GM19238 (cell line): ENCODE data around the gene RERE.
"Not testable (repeated sequence)": the region's sequence is repeated elsewhere in the genome, so short reads cannot be mapped to it uniquely, and the experiment has no call there.

Experiments
- DNase-seq: peaks from one replicate; pipeline ENCODE4 v3.0.0; 2011; ENCODE audit warnings: low spot score; ENCODE audit not compliant: insufficient read length

RERE gene

GRCh38 chr1:8520483-8520966, 296.9 kb downstream of the RERE start:
- DNase-seq: no peak

GRCh38 chr1:8519167-8519566, 298.3 kb downstream of the RERE start:
- DNase-seq: no peak

- DNase-seq: no peak
Measured at GRCh38 chr1:8518490-8518801, 299.0 kb downstream of the RERE start.

- no peak for DNase-seq
Measured at GRCh38 chr1:8517661-8518489, 299.6 kb downstream of the RERE start.

- DNase-seq: no peak
Measured at GRCh38 chr1:8516793-8517556, 300.5 kb downstream of the RERE start.

- DNase-seq: no peak
Measured at GRCh38 chr1:8516278-8516777, 301.1 kb downstream of the RERE start.

GRCh38 chr1:8512504-8512903, 304.9 kb downstream of the RERE start:
- DNase-seq: no peak

GRCh38 chr1:8510041-8510823, 307.2 kb downstream of the RERE start:
- DNase-seq: no peak

GRCh38 chr1:8509579-8509978, 307.9 kb downstream of the RERE start:
- no peak for DNase-seq

GRCh38 chr1:8506995-8507615, 310.3 kb downstream of the RERE start:
- DNase-seq: no peak

- DNase-seq: no peak
Measured at GRCh38 chr1:8506456-8506855, 311.0 kb downstream of the RERE start.

- no peak for DNase-seq
Measured at GRCh38 chr1:8503842-8504241, 313.6 kb downstream of the RERE start.

- not testable (repeated sequence) for DNase-seq
Measured at GRCh38 chr1:8502949-8503348, 314.5 kb downstream of the RERE start.

- DNase-seq: no peak
Measured at GRCh38 chr1:8497210-8497819, 320.1 kb downstream of the RERE start.

GRCh38 chr1:8496473-8496872, 321.0 kb downstream of the RERE start:
- DNase-seq: no peak

GRCh38 chr1:8495928-8496401, 321.5 kb downstream of the RERE start:
- no peak for DNase-seq

- no peak for DNase-seq
Measured at GRCh38 chr1:8494681-8495080, 322.8 kb downstream of the RERE start.

GRCh38 chr1:8493916-8494540, 323.4 kb downstream of the RERE start:
- no peak for DNase-seq

GRCh38 chr1:8487249-8487648, 330.2 kb downstream of the RERE start:
- no peak for DNase-seq

- DNase-seq: no peak
Measured at GRCh38 chr1:8486047-8486446, 331.4 kb downstream of the RERE start.
